Right atrium auricular region (tissue), 2 donors: Measurements from ENCODE around the gene DGKG. TPM values are rescaled to one million over a fixed set of nuclear protein-coding genes. Genes with fewer than 3 reads are reported as not detected.

Experiments
- DNase-seq: peaks from one replicate; pipeline ENCODE4 v3.0.0-alpha.2; 2019; ENCODE audit warnings: low spot score
- H3K27ac ChIP-seq, 2 donors: fragments of 200-600 bp; sonication (generic); 1 replicate in 1 of 2; 2 replicates in 1 of 2; pipeline ENCODE4 v1.5.1; 2016 to 2019
- H3K27me3 ChIP-seq, 2 donors: fragments of 200-600 bp; sonication (generic); one replicate each; pipeline versions ENCODE4 v1.5.1 to v1.6.0; 2017 to 2019
- H3K36me3 ChIP-seq: fragments of 200-600 bp; sonication (generic); one replicate; pipeline ENCODE4 v1.5.1; 2016
- H3K4me1 ChIP-seq, 2 donors: fragments of 200-600 bp; sonication (generic); one replicate each; pipeline versions ENCODE4 v1.5.1 to v1.6.0; 2017 to 2019
- H3K4me3 ChIP-seq, 2 donors: fragments of 200-600 bp; sonication (generic); 1 replicate in 1 of 2; 2 replicates in 1 of 2; pipeline ENCODE4 v1.5.1; 2017 to 2019; ENCODE audit warnings: mild to moderate bottlenecking in 1 of 2, moderate library complexity in 1 of 2
- H3K9me3 ChIP-seq, 2 donors: fragments of 200-600 bp; sonication (generic); one replicate each; pipeline ENCODE4 v1.5.1; 2019
- CTCF ChIP-seq, 2 donors: fragments of 200-600 bp; sonication (generic); IDR thresholded peaks; one replicate each; pipeline ENCODE4 v1.5.1; 2019; ENCODE audit warnings: antibody characterized with exemption in 2 of 2
- total RNA-seq, 2 donors: library from RNA; depleted of rRNA; stranded (reverse); fragments of >200 nt; gene quantifications; one replicate each; pipeline ENCODE4 v1.1.0, GENCODE V29; 2016

The DGKG gene
- total RNA-seq, 2 donors from 2014 or later, result 25.1 to 27.4 TPM

GRCh38 chr3:186382217-186382885 is 20.3 kb upstream of the DGKG start:
- no peak overlapping the region for H3K4me3 ChIP-seq
- no peaks in the 10 kb centered on the region for H3K36me3 ChIP-seq
- no peak for DNase-seq
- no peak for TF ChIP-seq CTCF (IDR thresholded peaks at IDR 0.05)
- H3K27me3 ChIP-seq, result no peaks in the 10 kb centered on the region
- H3K9me3 ChIP-seq, result no peaks in the 10 kb centered on the region
- H3K27ac ChIP-seq, result peak overlapping the region; percentile 76 to 80
- peaks cover 0 to 25% of the 10 kb centered on the region in 2 donors for H3K4me1 ChIP-seq

- H3K27ac ChIP-seq, result peak overlapping the region in 1 of 2 donors; percentile 80
- H3K4me3 ChIP-seq, result no peak overlapping the region
- no peak for DNase-seq
- no peaks in the 10 kb centered on the region for H3K27me3 ChIP-seq
- H3K4me1 ChIP-seq, result peaks cover 0 to 25% of the 10 kb centered on the region in 2 donors
- no peaks in the 10 kb centered on the region for H3K36me3 ChIP-seq
- H3K9me3 ChIP-seq, result no peaks in the 10 kb centered on the region
- TF ChIP-seq CTCF (IDR thresholded peaks at IDR 0.05), result no peak
These were observed 19.6 kb upstream of the DGKG start for GRCh38 chr3:186381424-186382216.

- Histone ChIP-seq H3K27ac (peak overlapping the region in 1 of 2 donors; percentile 47), H3K4me3 (no peak overlapping the region), H3K4me1 (peaks cover 0 to 25% of the 10 kb centered on the region in 2 donors), H3K27me3 (no peaks in the 10 kb centered on the region), H3K9me3 (no peaks in the 10 kb centered on the region), H3K36me3 (no peaks in the 10 kb centered on the region)
- no peak for DNase-seq
- TF ChIP-seq CTCF (IDR thresholded peaks at IDR 0.05), result no peak
These were observed 18.8 kb upstream of the DGKG start for GRCh38 chr3:186380622-186381380.

GRCh38 chr3:186375443-186375842 is 13.4 kb upstream of the DGKG start:
- DNase-seq, result no peak
- H3K4me3 ChIP-seq, result no peak overlapping the region
- H3K27ac ChIP-seq, result no peak overlapping the region
- H3K9me3 ChIP-seq, result no peaks in the 10 kb centered on the region
- TF ChIP-seq CTCF (IDR thresholded peaks at IDR 0.05), result no peak
- no peaks in the 10 kb centered on the region for H3K27me3 ChIP-seq
- H3K4me1 ChIP-seq, result no peaks in the 10 kb centered on the region
- no peaks in the 10 kb centered on the region for H3K36me3 ChIP-seq

GRCh38 chr3:186374376-186374775 is 12.3 kb upstream of the DGKG start:
- no peak overlapping the region for H3K4me3 ChIP-seq
- no peaks in the 10 kb centered on the region for H3K36me3 ChIP-seq
- H3K4me1 ChIP-seq, result no peaks in the 10 kb centered on the region
- H3K27ac ChIP-seq, result no peak overlapping the region
- no peak for DNase-seq
- no peak for TF ChIP-seq CTCF (IDR thresholded peaks at IDR 0.05)
- H3K9me3 ChIP-seq, result no peaks in the 10 kb centered on the region
- no peaks in the 10 kb centered on the region for H3K27me3 ChIP-seq
